Dermis lymphatic vessel endothelial cell (primary cell): ENCODE measurements around the gene KLF1. TPM values are rescaled to one million over a fixed set of nuclear protein-coding genes. Genes with fewer than 3 reads are reported as not detected.

ENCODE experiments used
- total RNA-seq: library from RNA; depleted of rRNA; stranded (reverse); fragments of >200 nt; gene quantifications from 2 replicates; pipeline ENCODE4 v1.2.1, GENCODE V29; 2014

The KLF1 gene
- 0.09 TPM in 1 of 2 replicates, not detected in the other for total RNA-seq

GRCh38 chr19:12886969-12887747, at the start of gene KLF1:
KLF1 (minus strand) TSS chr19:12887201; CDS start chr19:12887140, 61 bp downstream.

DNA sequence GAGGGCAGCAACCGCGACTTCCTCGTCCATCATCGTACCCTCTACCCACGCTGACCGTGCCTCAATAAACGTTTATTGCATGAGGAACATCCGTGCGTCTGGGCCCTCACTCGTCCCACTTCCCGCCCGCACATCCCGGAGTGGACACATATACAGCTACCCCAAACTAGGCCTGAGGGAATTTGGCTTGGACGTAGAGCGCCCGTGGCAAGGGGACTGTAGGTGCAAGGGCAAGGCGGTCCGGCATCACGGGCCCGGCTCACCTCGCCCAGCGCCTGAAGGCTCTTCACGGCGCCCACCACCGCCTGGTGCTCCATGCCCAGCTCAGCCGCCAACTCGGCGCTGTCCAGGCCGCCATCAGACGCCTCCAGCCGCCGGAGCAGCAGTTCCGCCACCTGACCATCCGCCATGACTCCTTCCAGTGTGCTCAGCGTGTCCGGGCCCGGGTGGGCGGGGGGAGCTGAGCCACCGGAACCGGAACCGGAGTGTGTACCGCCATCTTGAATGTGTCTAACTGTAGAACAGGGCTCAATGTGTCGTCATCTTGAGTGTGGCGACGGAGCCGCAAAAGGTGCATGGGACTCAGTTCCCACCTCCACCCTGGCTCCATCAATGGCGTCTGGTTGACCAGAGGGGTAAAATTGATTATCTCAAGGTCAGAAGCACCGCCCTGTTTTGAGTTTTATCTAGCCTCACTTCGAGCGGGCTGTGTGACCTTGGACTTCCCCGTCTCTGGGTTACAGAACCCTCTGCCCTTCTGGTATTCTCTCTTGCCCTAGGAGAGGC, 46.5 kb upstream of the KLF1 start, which contains the start of gene FARSA:
FARSA (minus strand) TSS at position 425 of the 786 bp plus-strand sequence; CDS start at position 410, 15 bp downstream.

GRCh38 chr19:12890787-12891552, 4.0 kb upstream of the KLF1 start, which contains the start of gene GCDH:
GCDH (plus strand) TSS chr19:12891160; CDS start chr19:12891305, 145 bp downstream.

DNA sequence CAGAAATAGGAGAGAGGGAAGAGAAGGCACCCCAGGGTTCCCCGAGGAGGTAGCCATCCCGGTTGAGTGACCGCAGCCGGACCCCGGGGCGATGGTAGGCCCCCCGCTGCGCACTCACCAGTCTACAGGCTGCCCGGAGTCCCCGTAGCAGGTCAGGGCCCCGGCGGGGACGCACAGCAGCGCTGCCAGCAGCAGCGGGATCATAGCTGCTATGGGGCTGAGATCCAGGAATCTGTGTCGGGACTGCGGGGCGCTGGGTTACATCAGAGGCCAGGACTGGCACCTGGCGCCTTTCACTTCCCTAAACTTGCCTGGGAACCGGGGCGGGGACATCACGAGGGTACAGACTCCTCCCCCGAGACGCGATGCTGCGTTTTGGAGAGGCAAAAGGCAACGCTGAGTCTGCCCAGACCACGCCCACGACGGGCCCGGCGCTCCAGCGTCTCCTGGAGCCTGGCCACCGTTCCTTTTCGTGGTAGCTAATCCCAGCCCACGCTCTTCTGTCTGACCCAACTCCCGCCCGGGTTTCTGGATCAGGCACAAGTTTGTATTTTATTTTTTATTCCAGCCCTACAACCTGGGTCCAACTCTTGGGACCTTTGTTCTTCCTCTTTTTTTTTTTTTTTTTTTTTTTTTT, 5.7 kb downstream of the KLF1 start, which contains the start of gene DNASE2:
DNASE2 (minus strand) TSS at position 278 of the 637 bp plus-strand sequence; CDS start at position 204, 74 bp downstream.

GRCh38 chr19:12838182-12838885, 48.7 kb downstream of the KLF1 start, which contains the start of gene MAST1:
MAST1 (plus strand) TSS chr19:12838515; CDS start chr19:12838573, 58 bp downstream.

DNA sequence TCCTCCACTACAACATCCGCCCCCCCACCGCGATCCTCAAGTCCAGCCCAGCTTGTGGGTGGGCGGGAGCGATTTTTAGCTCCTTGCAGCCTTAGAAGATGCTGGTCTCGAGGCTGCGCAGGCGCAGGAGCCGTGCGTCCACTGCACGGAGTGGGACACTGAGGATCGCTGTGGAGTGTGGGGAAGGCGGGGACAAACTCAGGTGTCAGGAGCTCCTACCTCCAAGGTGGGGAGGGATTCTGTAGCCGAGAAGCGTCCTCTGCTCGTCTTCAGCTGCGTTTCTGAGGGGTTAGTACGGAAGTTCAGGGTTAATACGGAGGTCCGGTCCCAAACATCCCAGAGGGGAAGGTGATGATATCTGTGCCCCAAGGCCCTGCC, 52.4 kb downstream of the KLF1 start, which contains the start of gene RTBDN:
RTBDN (minus strand) TSS at position 14 of the 378 bp plus-strand sequence. CDS start 4,600 bp downstream, outside the sequence.

Other genes with a start within 250 kb of the KLF1 start
- gene MAN2B1, start 220.5 kb downstream of the KLF1 start, total RNA-seq = 51.4 and 57.1 TPM in 2 replicates
- gene WDR83, start 220.4 kb downstream of the KLF1 start, total RNA-seq = 7.8 and 7.9 TPM in 2 replicates
- 47.4 and 47.6 TPM in 2 replicates for gene DHPS, start 205.3 kb downstream of the KLF1 start, total RNA-seq
- gene GNG14, start 199.2 kb downstream of the KLF1 start, total RNA-seq = not detected in 2 replicates
- 3.5 and 6.4 TPM in 2 replicates for gene FBXW9, start 190.6 kb downstream of the KLF1 start, total RNA-seq
- gene TNPO2, start 163.3 kb downstream of the KLF1 start, total RNA-seq = 18.7 and 20.4 TPM in 2 replicates
- 170 and 174 TPM in 2 replicates for gene TRIR, start 152.5 kb downstream of the KLF1 start, total RNA-seq
- 77.6 and 85.5 TPM in 2 replicates for gene GET3, start 149.7 kb downstream of the KLF1 start, total RNA-seq
- gene BEST2, start 135.4 kb downstream of the KLF1 start, total RNA-seq = not detected in 2 replicates
- gene HOOK2, start 111.6 kb downstream of the KLF1 start, total RNA-seq = 9.7 and 10.6 TPM in 2 replicates
- 149 and 187 TPM in 2 replicates for gene JUNB, start 95.7 kb downstream of the KLF1 start, total RNA-seq
- gene PRDX2, start 85.4 kb downstream of the KLF1 start, total RNA-seq = 170 and 189 TPM in 2 replicates
- gene THSD8, start 85.1 kb downstream of the KLF1 start, total RNA-seq = not detected in 2 replicates
- gene RNASEH2A, start 80.6 kb downstream of the KLF1 start, total RNA-seq = 8.3 and 10.6 TPM in 2 replicates
- not detected in 2 replicates for gene RTBDN, start 52.6 kb downstream of the KLF1 start, total RNA-seq
- gene MAST1, start 48.7 kb downstream of the KLF1 start, total RNA-seq = 0.76 and 1.2 TPM in 2 replicates
- 27.9 and 30.7 TPM in 2 replicates for gene DNASE2, start 5.8 kb downstream of the KLF1 start, total RNA-seq
- 19.4 and 19.8 TPM in 2 replicates for gene GCDH, start 4.0 kb upstream of the KLF1 start, total RNA-seq
- gene SYCE2, start 32.1 kb upstream of the KLF1 start, total RNA-seq = 0.11 TPM in 1 of 2 replicates, not detected in the other
- 28.2 and 41.6 TPM in 2 replicates for gene FARSA, start 46.5 kb upstream of the KLF1 start, total RNA-seq
- 1,472 and 1,781 TPM in 2 replicates for gene CALR, start 51.4 kb upstream of the KLF1 start, total RNA-seq
- 50.2 and 60.8 TPM in 2 replicates for gene RAD23A, start 58.7 kb upstream of the KLF1 start, total RNA-seq
- 14.5 and 23.3 TPM in 2 replicates for gene GADD45GIP1, start 70.0 kb upstream of the KLF1 start, total RNA-seq
- 0.22 and 0.34 TPM in 2 replicates for gene DAND5, start 82.4 kb upstream of the KLF1 start, total RNA-seq
- gene NFIX, start 108.3 kb upstream of the KLF1 start, total RNA-seq = 10.7 and 21.7 TPM in 2 replicates
- gene LYL1, start 215.7 kb upstream of the KLF1 start, total RNA-seq = 19.3 and 38.4 TPM in 2 replicates
- 17.8 and 25.3 TPM in 2 replicates for gene TRMT1, start 229.5 kb upstream of the KLF1 start, total RNA-seq
- gene NACC1, start 231.1 kb upstream of the KLF1 start, total RNA-seq = 25.9 and 27.6 TPM in 2 replicates